Measurements from ENCODE around the gene NEDD4L.

The NEDD4L gene

DNA sequence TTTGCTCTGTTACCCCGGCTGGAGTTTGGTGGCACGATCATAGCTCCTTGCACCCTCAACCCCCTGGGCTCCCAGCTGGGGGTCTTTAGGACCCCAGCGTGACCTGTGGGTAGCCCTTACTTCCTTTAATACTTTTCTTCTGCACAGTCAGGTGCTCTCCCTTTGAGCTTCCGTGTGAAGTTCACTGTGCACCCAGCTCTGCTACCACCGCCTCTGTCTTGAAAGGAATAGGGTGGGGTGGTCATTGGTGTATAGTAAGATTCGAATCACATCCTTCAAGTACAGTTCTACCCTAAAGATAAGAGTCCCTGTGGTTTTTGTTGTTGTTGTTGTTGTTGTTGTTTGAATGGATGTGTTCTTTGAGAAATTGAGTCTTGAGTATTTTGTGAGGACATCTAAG lies 267.4 kb downstream of the NEDD4L start:
- Mint-ChIP-seq H3K4me1 (peaks cover 17% of the 10 kb centered on the region), H3K9me3 (no peaks in the 10 kb centered on the region), H3K4me3 (no peak overlapping the region), H3K27ac (ENCODE audit: low read depth) (no peak overlapping the region), H3K36me3 (ENCODE audit: insufficient read depth) (peaks cover 1% of the 10 kb centered on the region), H3K27me3 (peaks cover 29% of the 10 kb centered on the region)
- ATAC-seq (replicated peaks; ENCODE audit: extremely low read depth, poor library complexity, severe bottlenecking) (no peak), DNase-seq (ENCODE audit: low spot score in 2 of 2) (no peak)

DNA sequence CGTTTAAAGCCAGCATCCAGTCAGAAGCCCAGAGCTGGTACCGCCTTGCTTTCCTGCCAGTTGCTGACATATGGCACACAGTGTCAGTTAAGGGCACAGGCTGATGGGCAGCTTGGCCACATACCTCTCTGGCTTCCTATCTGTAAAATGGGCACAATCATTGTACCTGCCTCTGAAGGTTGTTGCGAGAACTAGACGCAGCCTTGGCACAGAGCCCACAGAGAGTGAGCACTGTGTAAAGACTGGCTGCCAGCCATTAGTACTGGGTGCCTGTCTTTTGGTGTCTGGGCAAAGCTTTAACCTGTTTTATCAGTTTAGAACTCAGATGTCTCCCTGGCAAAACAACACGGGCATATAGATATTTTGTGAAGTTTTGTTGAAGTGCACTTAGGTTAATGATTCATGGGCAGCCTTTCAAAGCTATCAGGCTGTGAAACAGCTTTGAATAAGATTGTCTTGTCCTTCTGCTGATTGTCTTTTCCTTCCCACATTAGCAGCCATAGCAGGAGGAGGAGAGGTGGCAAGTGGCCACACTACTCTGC lies 269.5 kb downstream of the NEDD4L start:
- Mint-ChIP-seq H3K27ac (ENCODE audit: low read depth) (no peak overlapping the region), H3K27me3 (peaks cover 28% of the 10 kb centered on the region), H3K9me3 (no peaks in the 10 kb centered on the region), H3K4me3 (no peak overlapping the region), H3K36me3 (ENCODE audit: insufficient read depth) (peaks cover 1% of the 10 kb centered on the region), H3K4me1 (peaks cover 17% of the 10 kb centered on the region)
- DNase-seq (ENCODE audit: low spot score in 2 of 2) (no peak), ATAC-seq (replicated peaks; ENCODE audit: extremely low read depth, poor library complexity, severe bottlenecking) (no peak)

DNA sequence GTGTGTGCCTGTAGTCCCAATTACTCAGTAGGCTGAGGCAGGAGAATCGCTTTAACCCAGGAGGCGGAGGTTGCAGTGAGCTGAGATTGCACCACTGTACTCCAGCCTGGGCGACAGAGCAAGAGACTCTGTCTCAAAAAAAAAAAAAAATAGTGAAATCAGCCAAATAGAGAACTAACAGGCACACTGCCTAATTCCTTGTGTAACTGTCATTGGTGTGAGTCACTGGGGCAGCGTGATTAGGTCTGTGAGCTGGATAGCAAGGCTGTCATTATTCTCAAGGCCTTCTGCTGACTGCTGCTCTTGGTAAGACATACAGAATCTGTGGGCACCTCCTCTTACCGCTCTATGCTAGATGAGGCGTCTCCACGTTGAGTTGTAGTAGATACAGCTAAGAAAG lies 270.3 kb downstream of the NEDD4L start:
- Mint-ChIP-seq H3K4me1 (peaks cover 17% of the 10 kb centered on the region), H3K27me3 (peaks cover 21% of the 10 kb centered on the region)

DNA sequence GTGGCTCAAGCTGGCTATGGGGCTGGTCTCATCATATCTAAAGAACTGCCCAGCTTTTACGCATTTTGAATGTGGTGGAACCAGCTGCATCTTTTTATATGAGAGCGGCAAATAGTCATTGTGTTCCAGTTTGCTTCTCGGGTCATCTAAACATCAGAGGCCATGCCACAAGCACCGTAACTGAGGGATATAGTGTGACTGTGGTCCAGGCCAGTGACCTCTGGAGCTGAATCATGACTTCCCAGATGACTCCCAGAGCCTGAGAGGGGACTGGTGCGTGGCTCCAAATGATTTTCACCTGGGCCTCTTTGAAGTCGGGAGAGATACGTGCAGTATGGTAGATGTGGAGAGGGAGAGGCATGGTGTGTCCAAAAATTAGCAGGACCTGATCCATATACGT lies 271.0 kb downstream of the NEDD4L start:
- Mint-ChIP-seq H3K27ac (ENCODE audit: low read depth) (no peak overlapping the region), H3K9me3 (no peaks in the 10 kb centered on the region), H3K4me3 (no peak overlapping the region), H3K4me1 (peaks cover 14% of the 10 kb centered on the region), H3K27me3 (peaks cover 13% of the 10 kb centered on the region), H3K36me3 (ENCODE audit: insufficient read depth) (peaks cover 1% of the 10 kb centered on the region)
- DNase-seq (ENCODE audit: low spot score in 2 of 2) (no peak), ATAC-seq (replicated peaks; ENCODE audit: extremely low read depth, poor library complexity, severe bottlenecking) (no peak)

More for the DNA sequence above, 270.3 kb downstream of the NEDD4L start:
- Mint-ChIP-seq H3K9me3 (no peaks in the 10 kb centered on the region), H3K4me3 (no peak overlapping the region), H3K36me3 (ENCODE audit: insufficient read depth) (peaks cover 1% of the 10 kb centered on the region), H3K27ac (ENCODE audit: low read depth) (no peak overlapping the region)
- DNase-seq (ENCODE audit: low spot score in 2 of 2) (no peak), ATAC-seq (replicated peaks; ENCODE audit: extremely low read depth, poor library complexity, severe bottlenecking) (no peak)

DNA sequence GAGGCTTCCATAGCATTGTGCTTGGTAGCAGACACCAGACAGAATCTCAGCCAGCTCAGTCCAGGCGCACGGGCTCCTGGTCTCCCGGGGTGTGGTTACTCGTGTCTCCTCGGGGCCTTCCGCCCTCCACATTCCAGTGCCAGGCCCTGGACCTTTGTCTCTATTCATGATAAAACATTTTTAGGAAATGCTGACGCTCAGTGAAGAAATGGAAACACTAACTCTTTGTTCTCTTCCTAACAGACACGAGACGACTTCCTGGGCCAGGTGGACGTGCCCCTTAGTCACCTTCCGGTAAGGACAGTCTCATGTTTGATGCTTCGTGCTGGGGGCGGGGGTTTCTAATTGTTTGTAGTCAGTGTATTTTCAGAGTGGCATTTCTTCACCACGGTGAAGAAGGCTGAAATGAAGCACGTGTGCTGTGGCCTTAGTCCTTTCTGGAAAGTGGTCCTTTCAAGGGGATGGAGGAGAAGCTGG lies 271.8 kb downstream of the NEDD4L start:
- Mint-ChIP-seq H3K9me3 (no peaks in the 10 kb centered on the region), H3K27me3 (peaks cover 10% of the 10 kb centered on the region), H3K4me3 (no peak overlapping the region), H3K27ac (ENCODE audit: low read depth) (no peak overlapping the region), H3K4me1 (peaks cover 8% of the 10 kb centered on the region), H3K36me3 (ENCODE audit: insufficient read depth) (peaks cover 1% of the 10 kb centered on the region)
- ATAC-seq (replicated peaks; ENCODE audit: extremely low read depth, poor library complexity, severe bottlenecking) (no peak), DNase-seq (ENCODE audit: low spot score in 2 of 2) (no peak)

DNA sequence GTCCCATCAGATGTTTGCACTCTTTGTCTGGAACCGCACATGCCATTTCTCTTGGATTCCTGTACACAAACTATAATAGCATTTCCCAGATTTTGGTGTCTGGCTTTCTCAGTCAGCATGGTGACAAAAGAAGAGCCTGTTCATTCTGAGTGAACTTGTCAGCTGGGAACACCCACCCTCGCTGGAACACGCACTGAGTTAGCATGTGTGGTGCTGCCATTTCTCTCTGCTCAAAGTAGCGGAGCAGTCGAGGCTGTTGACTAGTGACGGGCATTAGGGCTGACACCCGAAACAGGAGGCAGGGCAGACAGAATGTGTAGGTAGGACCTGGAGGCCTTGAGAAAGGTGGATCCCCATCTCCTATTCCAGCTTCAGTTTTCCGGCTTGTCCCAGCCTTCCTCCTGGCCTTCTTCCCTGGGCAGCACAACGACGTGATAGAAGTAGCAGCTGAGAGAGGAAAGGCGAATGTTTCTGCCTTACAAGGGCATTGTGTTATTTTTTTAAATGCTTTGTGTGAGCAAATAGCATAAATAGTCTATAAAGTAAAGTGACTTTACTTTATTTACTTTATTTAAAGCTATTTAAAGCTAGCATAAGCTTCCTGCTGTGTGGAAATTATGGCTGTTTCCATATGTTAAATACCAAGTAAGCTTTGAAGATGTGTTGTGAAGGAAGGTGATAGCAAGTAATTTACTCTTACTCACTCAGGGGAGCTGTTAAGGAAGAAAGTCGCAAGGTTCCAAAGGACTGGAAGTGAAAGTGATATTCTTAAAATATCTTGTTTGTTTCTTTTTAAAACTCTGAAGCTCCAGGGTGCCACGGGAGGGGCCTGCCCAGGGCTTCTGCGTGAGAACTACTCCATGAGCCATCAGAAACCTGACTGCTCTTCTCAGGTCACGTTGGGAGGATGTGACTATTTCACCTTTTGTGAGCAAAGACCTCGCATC lies 272.6 kb downstream of the NEDD4L start:
- no peaks in the 10 kb centered on the region for H3K9me3 Mint-ChIP-seq
- H3K27me3 Mint-ChIP-seq, result peaks cover 10% of the 10 kb centered on the region
- ATAC-seq (replicated peaks; ENCODE audit: extremely low read depth, poor library complexity, severe bottlenecking), result no peak
- H3K4me1 Mint-ChIP-seq, result no peaks in the 10 kb centered on the region
- no peak for DNase-seq (ENCODE audit: low spot score in 2 of 2)
- no peak overlapping the region for H3K27ac Mint-ChIP-seq (ENCODE audit: low read depth)
- peaks cover 1% of the 10 kb centered on the region for H3K36me3 Mint-ChIP-seq (ENCODE audit: insufficient read depth)
- no peak overlapping the region for H3K4me3 Mint-ChIP-seq

DNA sequence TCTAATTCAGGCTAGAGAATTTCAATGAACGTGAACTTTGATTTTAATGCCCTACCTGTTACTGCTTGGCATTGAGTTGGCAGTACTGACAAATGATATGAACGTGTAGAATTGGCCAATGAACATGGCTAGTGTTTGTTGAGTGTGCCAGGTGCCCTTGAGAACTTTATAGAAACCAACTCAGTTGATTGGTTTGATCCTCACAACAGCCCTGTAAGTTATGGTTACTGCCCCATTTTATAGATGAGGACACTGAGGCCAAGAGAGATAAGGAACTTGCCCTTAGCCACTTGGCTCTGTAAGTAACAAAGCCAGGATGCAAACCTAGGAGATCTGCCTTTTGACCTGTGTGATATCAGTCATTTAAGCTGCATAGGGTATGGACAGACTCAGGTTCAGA lies 275.7 kb downstream of the NEDD4L start:
- no peaks in the 10 kb centered on the region for H3K9me3 Mint-ChIP-seq
- H3K36me3 Mint-ChIP-seq (ENCODE audit: insufficient read depth), result peaks cover 1% of the 10 kb centered on the region
- ATAC-seq (replicated peaks; ENCODE audit: extremely low read depth, poor library complexity, severe bottlenecking) (no peak), DNase-seq (ENCODE audit: low spot score in 2 of 2) (no peak)
- no peak overlapping the region for H3K27ac Mint-ChIP-seq (ENCODE audit: low read depth)
- H3K4me3 Mint-ChIP-seq, result no peak overlapping the region
- H3K4me1 Mint-ChIP-seq, result no peaks in the 10 kb centered on the region
- peaks cover 9% of the 10 kb centered on the region for H3K27me3 Mint-ChIP-seq

DNA sequence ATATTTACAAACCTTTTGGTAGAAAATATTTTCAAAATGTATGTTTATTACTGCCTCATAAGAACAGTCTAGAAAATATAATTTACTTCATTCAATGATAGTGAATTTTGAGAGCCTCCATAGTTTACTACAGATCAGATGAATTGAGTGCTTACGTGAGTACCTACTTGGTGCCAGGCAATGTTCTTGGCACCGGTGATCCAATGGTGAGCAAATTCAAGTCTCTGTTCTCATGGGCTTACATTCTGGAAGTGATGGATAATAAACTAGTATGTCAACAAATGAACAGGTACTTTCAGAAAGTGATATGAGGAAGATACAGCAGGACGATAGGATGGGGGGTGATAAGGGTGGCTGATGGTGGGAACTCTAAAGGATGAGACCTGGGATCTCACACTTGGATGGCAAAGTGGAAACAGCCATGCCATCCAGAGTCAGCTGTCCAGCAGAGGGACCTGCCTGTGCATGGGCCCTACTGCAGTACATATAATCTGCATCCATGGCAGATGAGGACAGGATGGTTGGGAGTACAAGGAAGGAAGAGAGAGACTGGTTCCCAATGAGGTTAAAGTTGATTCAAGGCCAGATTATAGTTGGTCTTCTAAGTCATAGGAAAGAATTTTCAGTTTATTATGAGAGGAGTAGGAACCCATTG lies 277.0 kb downstream of the NEDD4L start:
- H3K27ac Mint-ChIP-seq (ENCODE audit: low read depth), result no peak overlapping the region
- H3K4me1 Mint-ChIP-seq, result no peaks in the 10 kb centered on the region
- no peaks in the 10 kb centered on the region for H3K9me3 Mint-ChIP-seq
- ATAC-seq (replicated peaks; ENCODE audit: extremely low read depth, poor library complexity, severe bottlenecking), result no peak
- no peak overlapping the region for H3K4me3 Mint-ChIP-seq
- H3K27me3 Mint-ChIP-seq, result peaks cover 9% of the 10 kb centered on the region
- peaks cover 1% of the 10 kb centered on the region for H3K36me3 Mint-ChIP-seq (ENCODE audit: insufficient read depth)
- DNase-seq (ENCODE audit: low spot score in 2 of 2), result no peak

DNA sequence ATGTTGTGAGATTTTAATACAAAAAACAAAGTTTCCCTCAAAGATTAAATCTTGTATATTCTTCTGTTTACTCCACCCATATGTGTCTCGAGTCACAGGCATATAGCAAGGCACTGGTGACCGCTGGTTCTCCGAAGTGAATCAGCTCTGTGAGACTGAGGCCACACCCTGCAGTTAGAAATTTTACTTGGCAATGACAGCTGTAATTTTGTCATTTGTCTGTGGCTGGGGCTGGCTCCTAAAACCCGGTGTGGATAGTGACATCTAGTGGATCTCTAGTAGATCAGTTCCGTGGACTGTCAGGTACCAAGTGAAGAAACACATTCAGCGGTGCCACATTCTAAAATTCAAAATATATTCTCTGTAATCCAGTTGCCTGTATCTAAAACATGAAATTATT lies 278.0 kb downstream of the NEDD4L start:
- no peaks in the 10 kb centered on the region for H3K9me3 Mint-ChIP-seq
- H3K27ac Mint-ChIP-seq (ENCODE audit: low read depth), result no peak overlapping the region
- peak; percentile 56 for ATAC-seq (replicated peaks; ENCODE audit: extremely low read depth, poor library complexity, severe bottlenecking)
- H3K36me3 Mint-ChIP-seq (ENCODE audit: insufficient read depth), result peaks cover 1% of the 10 kb centered on the region
- H3K4me3 Mint-ChIP-seq, result no peak overlapping the region
- H3K27me3 Mint-ChIP-seq, result peaks cover 9% of the 10 kb centered on the region
- no peaks in the 10 kb centered on the region for H3K4me1 Mint-ChIP-seq
- no peak for DNase-seq (ENCODE audit: low spot score in 2 of 2)

DNA sequence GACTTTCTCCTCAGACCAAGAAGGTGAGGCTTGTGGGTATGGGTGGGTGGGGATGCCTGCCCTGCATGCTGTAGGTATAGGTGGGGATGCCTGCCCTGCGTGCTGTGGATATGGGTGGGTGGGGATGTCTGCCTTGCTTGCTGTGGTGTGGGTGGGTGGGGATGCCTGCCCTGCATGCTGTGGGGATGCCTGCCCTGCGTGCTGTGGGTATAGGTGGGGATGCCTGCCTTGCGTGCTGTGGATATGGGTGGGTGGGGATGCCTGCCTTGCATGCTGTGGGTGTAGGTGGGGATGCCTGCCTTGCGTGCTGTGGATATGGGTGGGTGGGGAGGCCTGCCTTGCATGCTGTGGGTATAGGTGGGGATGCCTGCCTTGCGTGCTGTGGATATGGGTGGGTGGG lies 278.4 kb downstream of the NEDD4L start:
- Mint-ChIP-seq H3K36me3 (ENCODE audit: insufficient read depth) (peaks cover 1% of the 10 kb centered on the region), H3K4me3 (no peak overlapping the region), H3K4me1 (no peaks in the 10 kb centered on the region), H3K9me3 (no peaks in the 10 kb centered on the region), H3K27ac (ENCODE audit: low read depth) (no peak overlapping the region), H3K27me3 (peaks cover 9% of the 10 kb centered on the region)
- DNase-seq (ENCODE audit: low spot score in 2 of 2), result no peak
- ATAC-seq (replicated peaks; ENCODE audit: extremely low read depth, poor library complexity, severe bottlenecking), result no peak

DNA sequence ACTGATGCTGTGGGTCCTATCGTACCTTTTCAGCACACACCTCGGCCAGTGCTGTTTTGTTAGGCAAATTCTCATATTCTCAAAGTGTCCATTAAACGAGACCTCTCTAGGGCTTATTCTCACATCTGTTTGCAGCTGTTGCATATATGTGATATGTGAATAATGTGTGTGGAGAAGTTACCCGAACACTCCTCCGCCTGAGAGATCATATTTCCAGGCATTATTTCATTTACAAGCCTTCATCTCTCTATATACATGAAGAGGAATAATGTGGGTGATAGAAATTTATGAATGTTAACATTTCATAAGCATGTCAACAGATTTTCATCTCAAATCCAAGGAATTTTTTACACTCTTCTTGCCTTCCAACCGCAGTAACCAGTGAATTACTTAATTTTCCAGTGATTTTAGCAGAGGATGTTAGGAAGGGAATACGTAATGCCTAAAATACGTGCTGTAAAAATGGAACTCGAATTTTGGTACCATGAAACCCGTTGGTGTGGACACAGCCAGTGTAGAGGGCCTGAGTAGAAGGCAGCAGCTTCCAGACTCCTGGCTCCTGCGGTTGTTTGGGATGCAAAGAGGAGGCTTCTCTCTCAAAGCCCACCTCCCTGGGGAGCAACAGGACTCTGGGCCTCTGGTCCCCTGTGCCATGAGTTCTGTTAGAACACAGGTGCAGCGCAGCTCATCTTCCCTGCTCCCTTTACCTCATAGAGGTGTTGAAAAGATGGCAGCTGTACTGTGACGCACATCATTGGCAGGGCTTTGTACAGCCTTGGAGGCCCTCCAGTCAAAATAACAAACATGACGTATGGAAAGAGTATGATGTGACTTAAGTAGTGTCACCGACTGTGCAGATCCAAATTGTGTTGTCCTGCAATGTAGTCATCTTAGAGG lies 280.1 kb downstream of the NEDD4L start:
- Mint-ChIP-seq H3K4me1 (no peaks in the 10 kb centered on the region), H3K27ac (ENCODE audit: low read depth) (no peak overlapping the region), H3K9me3 (no peaks in the 10 kb centered on the region), H3K4me3 (no peak overlapping the region), H3K27me3 (peaks cover 9% of the 10 kb centered on the region), H3K36me3 (ENCODE audit: insufficient read depth) (peaks cover 1% of the 10 kb centered on the region)
- DNase-seq (ENCODE audit: low spot score in 2 of 2) (no peak), ATAC-seq (replicated peaks; ENCODE audit: extremely low read depth, poor library complexity, severe bottlenecking) (no peak)

DNA sequence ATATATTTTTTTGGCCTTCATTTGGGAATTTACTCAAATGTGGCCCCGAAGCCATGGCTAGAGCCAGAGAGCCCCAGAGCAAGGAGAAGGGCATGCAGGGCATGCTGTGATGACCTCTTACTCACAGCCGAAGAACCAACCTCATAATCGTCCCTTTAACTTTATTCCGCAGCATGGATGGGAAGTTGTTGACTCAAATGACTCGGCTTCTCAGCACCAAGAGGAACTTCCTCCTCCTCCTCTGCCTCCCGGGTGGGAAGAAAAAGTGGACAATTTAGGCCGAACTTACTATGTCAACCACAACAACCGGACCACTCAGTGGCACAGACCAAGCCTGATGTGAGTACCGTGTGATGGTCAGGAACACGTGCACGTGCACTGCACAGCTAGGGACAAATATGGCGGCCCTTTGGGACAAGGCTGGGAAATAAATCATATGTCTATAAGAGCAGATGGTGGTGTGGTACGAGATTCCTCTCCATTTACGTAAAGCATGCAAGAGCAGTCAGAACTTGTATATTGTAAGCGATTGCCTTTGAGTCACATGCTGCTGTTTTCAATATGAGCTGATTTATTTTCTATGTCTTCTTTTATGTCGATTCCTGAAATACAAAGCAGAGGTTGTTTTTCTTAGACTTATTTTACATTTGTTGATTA lies 280.9 kb downstream of the NEDD4L start:
- ATAC-seq (replicated peaks; ENCODE audit: extremely low read depth, poor library complexity, severe bottlenecking) (no peak), DNase-seq (ENCODE audit: low spot score in 2 of 2) (no peak)
- peaks cover 1% of the 10 kb centered on the region for H3K36me3 Mint-ChIP-seq (ENCODE audit: insufficient read depth)
- peaks cover 9% of the 10 kb centered on the region for H3K27me3 Mint-ChIP-seq
- no peaks in the 10 kb centered on the region for H3K4me1 Mint-ChIP-seq
- no peak overlapping the region for H3K27ac Mint-ChIP-seq (ENCODE audit: low read depth)
- no peaks in the 10 kb centered on the region for H3K9me3 Mint-ChIP-seq
- no peak overlapping the region for H3K4me3 Mint-ChIP-seq
